HUES6 (cell line): ENCODE data around the gene URB2.
"Not testable (repeated sequence)": the region's sequence is repeated elsewhere in the genome, so short reads cannot be mapped to it uniquely, and the experiment has no call there.

Experiments used
- H3K27ac ChIP-seq: 2 replicates; pipeline ENCODE4 v1.7.0; 2013; ENCODE audit warnings: low read depth, mild to moderate bottlenecking, low read length, inconsistent platforms
- H3K27me3 ChIP-seq: 2 replicates; pipeline ENCODE4 v1.6.1; 2013; ENCODE audit warnings: low read length; ENCODE audit not compliant: control insufficient read depth, insufficient read depth
- H3K36me3 ChIP-seq: 2 replicates; pipeline ENCODE4 v1.6.1; 2013; ENCODE audit warnings: low read length; ENCODE audit not compliant: control insufficient read depth, insufficient read depth
- H3K4me1 ChIP-seq: 2 replicates; pipeline ENCODE4 v1.6.1; 2013; ENCODE audit warnings: low read length; ENCODE audit not compliant: control insufficient read depth, insufficient read depth
- H3K4me3 ChIP-seq: 2 replicates; pipeline ENCODE4 v1.5.1; 2013; ENCODE audit warnings: low read depth, low read length
- H3K9ac ChIP-seq: one replicate; pipeline ENCODE4 v1.6.1; 2013; ENCODE audit warnings: mild to moderate bottlenecking, low read length
- H3K9me3 ChIP-seq: 2 replicates; pipeline ENCODE4 v1.6.1; 2013; ENCODE audit warnings: low read depth, low read length; ENCODE audit not compliant: control insufficient read depth, insufficient read depth

Gene URB2

GRCh38 chr1:229694053-229694693 lies 68.1 kb downstream of the URB2 start:
- Histone ChIP-seq H3K9me3 (no peaks in the 10 kb centered on the region), H3K4me1 (peaks cover 58% of the 10 kb centered on the region), H3K9ac (peak overlapping the region; percentile 33), H3K27ac (peak overlapping the region; percentile 45; the same call in 1 of the 2 replicates), H3K36me3 (no peaks in the 10 kb centered on the region), H3K4me3 (no peak overlapping the region), H3K27me3 (no peaks in the 10 kb centered on the region)

GRCh38 chr1:229696385-229696784 lies 70.3 kb downstream of the URB2 start:
- H3K4me1 ChIP-seq, result peaks cover 52% of the 10 kb centered on the region
- no peaks in the 10 kb centered on the region; the same call in 1 of the 2 replicates for H3K9me3 ChIP-seq
- no peaks in the 10 kb centered on the region for H3K27me3 ChIP-seq
- H3K36me3 ChIP-seq, result no peaks in the 10 kb centered on the region
- peak overlapping the region; percentile 92; the same call in 1 of the 2 replicates for H3K27ac ChIP-seq
- peak overlapping the region; percentile 27; the same call in 1 of the 2 replicates for H3K4me3 ChIP-seq
- H3K9ac ChIP-seq, result peak overlapping the region; percentile 78

GRCh38 chr1:229699613-229700267 lies 73.7 kb downstream of the URB2 start:
- no peak overlapping the region for H3K27ac ChIP-seq
- peaks cover 33% of the 10 kb centered on the region for H3K4me1 ChIP-seq
- no peaks in the 10 kb centered on the region for H3K36me3 ChIP-seq
- no peak overlapping the region for H3K4me3 ChIP-seq
- no peaks in the 10 kb centered on the region for H3K27me3 ChIP-seq
- H3K9ac ChIP-seq, result no peak overlapping the region
- no peaks in the 10 kb centered on the region; the same call in 1 of the 2 replicates for H3K9me3 ChIP-seq

GRCh38 chr1:229704157-229704556 lies 78.1 kb downstream of the URB2 start:
- Histone ChIP-seq H3K4me3 (no peak overlapping the region), H3K4me1 (no peaks in the 10 kb centered on the region), H3K9ac (no peak overlapping the region), H3K27ac (no peak overlapping the region), H3K36me3 (no peaks in the 10 kb centered on the region), H3K9me3 (peaks cover 25% of the 10 kb centered on the region), H3K27me3 (no peaks in the 10 kb centered on the region)

- H3K27ac ChIP-seq, H3K36me3 ChIP-seq, H3K4me3 ChIP-seq, H3K4me1 ChIP-seq, H3K27me3 ChIP-seq, H3K9ac ChIP-seq: not testable (repeated sequence)
- H3K9me3 ChIP-seq, result peaks cover 30% of the 10 kb centered on the region
Observed at GRCh38 chr1:229705152-229705551, 79.1 kb downstream of the URB2 start.

GRCh38 chr1:229707127-229707526 lies 81.1 kb downstream of the URB2 start:
- not testable (repeated sequence) for H3K9ac ChIP-seq, H3K27ac ChIP-seq, H3K4me1 ChIP-seq, H3K27me3 ChIP-seq, H3K4me3 ChIP-seq, H3K36me3 ChIP-seq
- peaks cover 30% of the 10 kb centered on the region for H3K9me3 ChIP-seq

GRCh38 chr1:229709500-229710013 lies 83.5 kb downstream of the URB2 start:
- Histone ChIP-seq H3K4me3 (no peak overlapping the region), H3K27me3 (no peaks in the 10 kb centered on the region), H3K36me3 (no peaks in the 10 kb centered on the region), H3K4me1 (no peaks in the 10 kb centered on the region), H3K9me3 (peaks cover 30% of the 10 kb centered on the region), H3K9ac (no peak overlapping the region), H3K27ac (no peak overlapping the region)
